Measurements from ENCODE around the gene NPIPB13. TPM values are rescaled to one million over a fixed set of nuclear protein-coding genes. Genes with fewer than 3 reads are reported as not detected.
"Not testable (repeated sequence)": the region's sequence is repeated elsewhere in the genome, so short reads cannot be mapped to it uniquely, and the experiment has no call there.

The NPIPB13 gene
- total RNA-seq, 1 experiment from 2014 or later, result 15.3 TPM

- H3K27me3 Mint-ChIP-seq (ENCODE audit: insufficient read depth, unreplicated experiment); H3K4me1 Mint-ChIP-seq (ENCODE audit: insufficient read depth, unreplicated experiment); POLR2A ChIA-PET; H3K36me3 Mint-ChIP-seq (ENCODE audit: insufficient read depth, unreplicated experiment); H3K27ac Mint-ChIP-seq (ENCODE audit: low read depth, unreplicated experiment); DNase-seq (ENCODE audit: unreplicated experiment); intact Hi-C loops (cut with micrococcal nuclease); CTCF ChIA-PET; H3K4me3 Mint-ChIP-seq (ENCODE audit: unreplicated experiment); H3K9me3 Mint-ChIP-seq (ENCODE audit: unreplicated experiment); BruUV-seq (replicated peaks): not testable (repeated sequence)
These were observed 48.5 kb downstream of the NPIPB13 start for GRCh38 chr16:30199608-30200343.

GRCh38 chr16:30199049-30199448 is 49.2 kb downstream of the NPIPB13 start, which contains the start of gene SULT1A3:
Gene SULT1A3, plus strand, starts transcription at chr16:30199255. Its CDS starts 1,474 bp downstream, at chr16:30200729.
- H3K4me1 Mint-ChIP-seq (ENCODE audit: insufficient read depth, unreplicated experiment); BruUV-seq (replicated peaks); H3K27ac Mint-ChIP-seq (ENCODE audit: low read depth, unreplicated experiment); DNase-seq (ENCODE audit: unreplicated experiment); intact Hi-C loops (cut with micrococcal nuclease); H3K9me3 Mint-ChIP-seq (ENCODE audit: unreplicated experiment); CTCF ChIA-PET; H3K36me3 Mint-ChIP-seq (ENCODE audit: insufficient read depth, unreplicated experiment); H3K27me3 Mint-ChIP-seq (ENCODE audit: insufficient read depth, unreplicated experiment); H3K4me3 Mint-ChIP-seq (ENCODE audit: unreplicated experiment); POLR2A ChIA-PET: not testable (repeated sequence)

Other genes with a start within 250 kb of the NPIPB13 start
- 1.2 TPM in 2 replicates for gene DOC2A, start 237.5 kb downstream of the NPIPB13 start, total RNA-seq (2022)
- not detected in 2 replicates for gene C16orf92, start 225.3 kb downstream of the NPIPB13 start, total RNA-seq (2022)
- gene TLCD3B, start 217.2 kb downstream of the NPIPB13 start, total RNA-seq (2022), result 0.21 and 0.27 TPM in 2 replicates
- 1,141 and 1,165 TPM in 2 replicates for gene ALDOA, start 182.7 kb downstream of the NPIPB13 start, total RNA-seq (2022)
- gene PPP4C, start 172.5 kb downstream of the NPIPB13 start, total RNA-seq (2022), result 93.2 and 99.7 TPM in 2 replicates
- gene TBX6, start 156.6 kb downstream of the NPIPB13 start, total RNA-seq (2022), result 0.16 and 0.47 TPM in 2 replicates
- gene YPEL3, start 152.3 kb downstream of the NPIPB13 start, total RNA-seq (2022), result 8.8 and 9.2 TPM in 2 replicates
- 0.49 and 1.5 TPM in 2 replicates for gene GDPD3, start 134.9 kb downstream of the NPIPB13 start, total RNA-seq (2022)
- gene MAPK3, start 125.3 kb downstream of the NPIPB13 start, total RNA-seq (2022), result 11.7 and 15.0 TPM in 2 replicates
- gene CORO1A, start 64.9 kb downstream of the NPIPB13 start, total RNA-seq (2022), result 0.83 and 1.9 TPM in 2 replicates
- gene BOLA2B, start 54.8 kb downstream of the NPIPB13 start, total RNA-seq (2022), result 132 and 133 TPM in 2 replicates
- 21.4 and 37.1 TPM in 2 replicates for gene SLX1A, start 54.6 kb downstream of the NPIPB13 start, total RNA-seq (2022)
- 13.4 TPM in 2 replicates for gene SULT1A3, start 49.2 kb downstream of the NPIPB13 start, total RNA-seq (2022)
- gene CD2BP2, start 106.8 kb upstream of the NPIPB13 start, total RNA-seq (2022), result 48.4 and 58.9 TPM in 2 replicates
- gene TBC1D10B, start 122.0 kb upstream of the NPIPB13 start, total RNA-seq (2022), result 46.5 and 48.0 TPM in 2 replicates
- gene MYL11, start 126.3 kb upstream of the NPIPB13 start, total RNA-seq (2022), result 1.2 and 1.6 TPM in 2 replicates
- 1.3 and 1.7 TPM in 2 replicates for gene SEPTIN1, start 134.1 kb upstream of the NPIPB13 start, total RNA-seq (2022)
- gene ZNF48, start 146.9 kb upstream of the NPIPB13 start, total RNA-seq (2022), result 11.0 and 12.4 TPM in 2 replicates
- 8.1 and 8.3 TPM in 2 replicates for gene ZNF771, start 159.1 kb upstream of the NPIPB13 start, total RNA-seq (2022)
- 29.1 and 42.4 TPM in 2 replicates for gene DCTPP1, start 181.6 kb upstream of the NPIPB13 start, total RNA-seq (2022)
- 51.9 and 73.3 TPM in 2 replicates for gene SEPHS2, start 197.4 kb upstream of the NPIPB13 start, total RNA-seq (2022)
- gene ITGAL, start 224.3 kb upstream of the NPIPB13 start, total RNA-seq (2022), result not detected in 2 replicates

Data from MCF 10A (cell line).